NCI-H1694 (cell line): ENCODE data around the gene ATP2B2.

Experiments used
- DNase-seq: peaks from one replicate; lab custom pipeline; 2025; lab: John Stamatoyannopoulos, UW

Gene ATP2B2

DNA sequence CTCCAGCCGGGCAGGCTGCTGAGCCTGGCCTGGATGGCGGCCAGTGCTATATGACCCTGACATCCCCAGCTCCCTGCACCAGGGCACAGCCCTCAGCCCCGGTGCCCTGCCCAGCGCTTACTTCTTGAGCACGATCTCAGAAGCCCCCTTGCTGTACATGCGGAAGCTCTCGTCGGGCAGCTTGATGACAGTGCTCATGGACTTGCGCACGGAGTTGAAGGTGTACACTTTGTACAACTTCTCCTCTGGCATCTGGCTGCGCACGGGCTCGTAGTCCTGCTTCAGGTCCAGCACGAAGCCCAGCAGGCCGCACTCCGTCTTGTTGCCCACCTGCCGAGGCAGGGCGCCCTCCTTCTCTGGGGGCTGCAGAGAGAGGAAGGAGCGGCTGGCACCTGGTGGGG lies 145.6 kb downstream of the ATP2B2 start:
- no peak for DNase-seq

DNA sequence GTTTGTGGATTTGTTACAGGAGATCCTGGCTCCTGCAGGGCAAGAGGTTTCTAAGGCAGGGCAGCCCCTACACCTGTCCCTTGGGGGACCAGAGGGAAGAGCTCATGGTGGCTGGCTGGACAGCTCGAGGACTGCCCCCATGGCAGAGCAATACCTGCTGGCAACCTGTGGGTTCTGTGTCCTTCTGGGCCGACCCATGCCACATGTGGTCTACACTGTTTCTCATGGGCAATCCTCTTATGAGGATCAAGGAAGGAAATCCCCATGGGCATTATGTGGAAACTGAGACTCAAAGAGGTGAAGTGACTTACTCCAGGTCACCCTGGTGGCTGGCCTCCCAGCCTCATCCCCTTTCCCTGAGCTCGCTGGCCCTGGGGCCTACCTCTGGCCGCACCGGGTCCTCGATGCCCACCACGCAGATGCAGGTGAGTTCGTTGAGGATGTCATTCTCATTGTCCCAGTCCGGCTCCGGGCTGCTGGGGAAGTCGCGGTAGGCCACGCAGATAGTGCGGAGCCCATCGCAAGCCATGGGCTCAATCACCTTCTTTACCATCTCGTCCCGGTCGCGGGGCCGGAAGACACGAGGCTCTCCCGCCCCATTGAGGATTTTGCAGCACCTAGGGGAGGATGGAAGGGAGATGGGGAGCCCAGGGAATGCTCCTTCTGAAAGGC lies 146.9 kb downstream of the ATP2B2 start:
- DNase-seq, result no peak

DNA sequence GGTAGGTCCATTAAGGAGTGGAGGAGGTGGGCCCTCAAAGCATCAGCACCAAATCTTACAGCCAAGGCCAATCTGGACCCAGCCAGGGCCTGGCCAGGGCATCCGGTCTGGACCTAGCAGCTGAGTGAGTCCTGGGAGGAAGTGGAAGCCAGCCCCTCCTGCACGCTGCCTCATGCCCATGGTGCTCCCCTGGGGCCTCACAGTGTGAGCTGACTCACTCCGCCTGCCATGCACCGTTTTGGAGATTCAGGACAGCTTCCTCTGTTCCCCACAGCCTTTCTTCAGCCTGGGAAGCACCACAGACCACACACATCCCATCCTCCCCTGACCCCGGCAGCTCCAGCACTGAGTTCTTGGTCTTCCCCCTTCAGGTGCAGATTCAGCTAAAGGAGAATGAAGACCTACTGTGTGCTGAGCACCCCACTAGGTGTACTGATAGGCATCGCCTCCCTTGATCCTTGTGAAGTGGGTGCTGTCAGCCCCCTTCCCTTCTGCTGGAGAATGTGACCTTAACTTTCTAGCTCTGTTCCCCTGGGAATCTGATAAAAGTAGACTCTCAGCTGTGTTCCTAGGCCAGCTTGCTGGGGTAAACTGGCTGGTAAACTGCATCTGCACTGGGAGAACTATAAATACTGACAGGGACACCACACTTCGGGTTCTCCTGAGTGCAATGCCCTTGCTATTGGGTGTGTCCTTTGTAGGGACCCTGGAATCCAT lies 147.6 kb downstream of the ATP2B2 start:
- no peak for DNase-seq

DNA sequence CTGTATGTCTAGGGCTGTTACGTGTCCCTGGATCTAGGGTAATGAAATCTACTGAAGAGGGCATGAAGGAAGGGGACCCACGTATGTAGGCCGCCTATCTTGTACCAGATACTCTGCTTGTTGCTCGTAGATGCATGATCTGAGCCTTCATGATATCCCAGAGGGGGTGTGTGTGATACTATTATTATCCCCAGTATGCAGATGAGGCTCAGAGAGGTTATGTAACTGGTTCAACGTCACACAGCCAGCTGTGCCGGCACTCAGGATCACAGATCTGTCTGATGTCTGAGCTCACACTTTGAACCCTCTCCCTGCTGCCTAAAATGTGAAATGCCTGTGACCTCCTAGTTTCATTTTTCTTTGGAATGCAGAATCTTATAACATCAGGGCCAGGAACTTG lies 148.3 kb downstream of the ATP2B2 start:
- no peak for DNase-seq

DNA sequence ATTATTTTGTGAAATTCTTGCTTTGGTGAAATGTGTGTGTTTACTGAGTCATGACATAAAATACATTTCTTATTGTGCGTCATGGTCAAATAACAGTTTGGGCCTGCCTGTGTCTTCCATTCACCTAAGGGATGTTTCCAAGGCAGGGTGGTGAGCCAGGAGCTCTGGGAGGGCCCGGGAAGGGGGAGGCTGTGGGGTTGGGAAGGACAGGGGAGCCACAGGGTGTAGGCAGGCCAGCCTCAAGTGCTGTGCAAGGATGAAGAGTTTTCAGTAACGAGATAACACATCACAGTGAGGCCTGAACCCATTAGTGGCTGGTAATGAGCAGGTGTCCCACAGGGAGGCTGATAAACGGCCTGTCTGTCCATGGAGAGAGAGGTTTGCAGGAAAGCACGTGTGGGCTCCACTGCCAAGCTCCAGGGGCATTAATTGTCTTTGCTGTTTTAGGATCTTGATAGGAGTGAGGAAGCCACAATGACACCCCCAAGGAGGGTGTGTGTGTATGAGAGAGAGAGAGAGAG lies 148.9 kb downstream of the ATP2B2 start:
- DNase-seq, result no peak

DNA sequence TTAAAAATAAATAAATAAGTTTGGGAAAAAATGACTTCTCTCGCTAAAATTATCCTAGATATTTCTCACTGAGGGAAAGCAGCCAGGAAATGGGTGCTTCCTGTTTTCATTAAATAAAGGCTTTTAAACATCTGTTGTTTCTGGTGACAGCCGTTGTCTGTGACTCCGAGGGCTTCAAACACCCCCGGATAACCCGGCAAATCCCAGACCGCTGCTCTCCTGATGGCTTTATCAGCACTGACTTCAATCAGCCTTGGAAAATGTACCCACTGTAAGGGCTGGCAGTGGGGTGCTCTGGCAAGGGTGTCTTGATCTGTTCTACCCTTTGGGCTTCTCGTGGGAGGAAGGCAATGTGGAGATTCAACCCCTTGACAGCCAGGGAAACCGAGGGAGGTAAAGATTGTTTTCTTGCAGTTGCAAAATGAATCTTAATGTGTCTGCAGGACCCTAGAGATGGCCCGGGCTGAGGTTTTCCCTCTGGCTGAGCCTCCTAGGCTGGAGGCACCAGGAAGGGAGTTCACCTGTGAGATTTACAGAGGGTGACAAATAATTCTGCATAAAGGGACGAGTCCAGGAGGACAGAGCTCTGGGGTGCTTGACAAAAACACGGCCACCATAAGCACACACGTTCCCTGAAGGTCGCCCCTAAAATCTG lies 150.9 kb downstream of the ATP2B2 start:
- peak; percentile 21 for DNase-seq

DNA sequence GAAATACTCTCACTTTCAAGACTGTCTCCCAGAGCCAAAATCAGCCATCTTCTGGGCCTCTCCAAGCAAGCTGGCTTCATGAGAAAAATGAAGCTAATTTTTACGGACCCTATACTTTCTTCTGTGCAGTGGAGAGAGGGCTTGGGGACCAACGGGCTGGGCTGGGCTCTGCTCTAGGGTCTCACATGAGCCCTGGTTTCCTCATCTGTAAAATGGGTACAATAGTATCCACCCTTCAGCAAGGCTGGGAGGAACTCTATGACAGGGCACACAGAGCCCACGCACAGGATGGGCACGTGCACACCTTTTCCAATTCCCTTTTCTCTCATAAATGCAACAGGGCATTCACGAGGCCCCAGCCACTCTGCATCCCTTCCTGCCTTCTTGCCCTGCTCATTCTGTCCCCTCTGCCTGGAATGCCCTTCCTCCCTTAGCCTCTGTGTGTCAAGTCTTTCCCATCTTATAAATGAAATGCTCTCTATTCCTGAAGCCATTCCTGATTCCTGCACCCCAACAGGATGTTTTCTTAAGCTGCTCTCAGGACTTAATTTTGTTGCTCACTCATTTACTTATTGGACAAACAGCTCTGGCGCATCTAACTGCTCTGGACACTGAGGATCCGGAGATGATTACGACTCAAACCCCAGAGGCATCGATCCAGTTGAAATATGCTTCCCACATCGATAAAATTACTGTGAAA lies 151.6 kb downstream of the ATP2B2 start:
- DNase-seq, result no peak

DNA sequence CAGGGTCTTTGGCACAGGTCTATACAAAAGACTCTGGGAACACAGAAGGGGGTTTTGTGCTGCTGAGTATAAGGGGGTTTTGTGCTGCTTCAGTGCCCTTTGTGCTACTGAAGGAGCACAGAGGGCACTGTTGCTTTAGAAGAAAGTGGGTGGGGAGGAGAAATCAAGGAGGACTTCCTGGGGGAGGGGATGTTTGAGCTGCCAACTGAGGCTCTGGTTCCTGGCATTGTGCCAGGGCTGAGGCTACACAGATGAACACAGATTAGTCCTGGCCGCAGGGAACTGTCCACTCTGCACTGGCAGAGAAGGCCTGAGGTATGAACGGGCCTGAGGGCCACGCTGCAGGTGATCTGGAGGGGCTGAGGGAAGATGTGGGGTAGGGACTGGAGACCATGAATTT lies 152.2 kb downstream of the ATP2B2 start:
- DNase-seq, result no peak

DNA sequence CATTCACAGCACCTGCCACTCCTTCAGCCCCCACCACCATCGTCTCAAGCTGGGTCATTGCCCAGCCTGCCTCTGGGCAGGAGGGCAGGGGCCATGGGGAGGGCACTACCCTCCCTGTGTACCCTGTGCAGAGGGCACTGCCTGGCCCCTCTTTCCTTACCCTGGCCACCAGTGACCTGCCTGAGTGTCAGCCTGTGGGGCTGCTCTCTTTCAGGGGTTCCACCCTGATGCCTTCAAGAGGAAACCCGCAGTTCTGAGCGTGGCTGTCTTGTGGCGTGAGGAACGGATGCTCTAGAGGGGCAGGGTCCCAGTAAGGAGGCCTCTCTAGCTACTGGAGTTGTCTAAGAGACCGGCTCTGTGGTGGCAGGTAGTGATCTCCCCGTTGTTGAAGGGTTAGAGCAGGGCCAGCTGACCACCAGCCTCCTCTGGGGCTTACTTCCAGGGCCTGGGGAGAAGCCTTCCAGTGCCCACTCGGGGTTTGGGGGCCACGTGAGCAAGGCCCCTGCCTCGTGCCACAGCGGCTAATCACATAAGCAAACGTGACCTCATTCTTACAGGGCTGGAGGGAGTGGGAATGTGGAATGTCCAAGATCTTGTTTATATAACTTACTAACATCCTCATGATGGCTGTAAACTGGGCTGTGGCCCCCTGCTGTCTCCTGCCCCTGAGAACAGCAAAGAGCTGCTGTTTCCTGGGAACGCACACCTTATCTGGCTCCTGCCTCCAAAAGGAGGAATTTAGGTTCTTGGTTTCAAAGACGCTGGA lies 153.1 kb downstream of the ATP2B2 start:
- no peak for DNase-seq

DNA sequence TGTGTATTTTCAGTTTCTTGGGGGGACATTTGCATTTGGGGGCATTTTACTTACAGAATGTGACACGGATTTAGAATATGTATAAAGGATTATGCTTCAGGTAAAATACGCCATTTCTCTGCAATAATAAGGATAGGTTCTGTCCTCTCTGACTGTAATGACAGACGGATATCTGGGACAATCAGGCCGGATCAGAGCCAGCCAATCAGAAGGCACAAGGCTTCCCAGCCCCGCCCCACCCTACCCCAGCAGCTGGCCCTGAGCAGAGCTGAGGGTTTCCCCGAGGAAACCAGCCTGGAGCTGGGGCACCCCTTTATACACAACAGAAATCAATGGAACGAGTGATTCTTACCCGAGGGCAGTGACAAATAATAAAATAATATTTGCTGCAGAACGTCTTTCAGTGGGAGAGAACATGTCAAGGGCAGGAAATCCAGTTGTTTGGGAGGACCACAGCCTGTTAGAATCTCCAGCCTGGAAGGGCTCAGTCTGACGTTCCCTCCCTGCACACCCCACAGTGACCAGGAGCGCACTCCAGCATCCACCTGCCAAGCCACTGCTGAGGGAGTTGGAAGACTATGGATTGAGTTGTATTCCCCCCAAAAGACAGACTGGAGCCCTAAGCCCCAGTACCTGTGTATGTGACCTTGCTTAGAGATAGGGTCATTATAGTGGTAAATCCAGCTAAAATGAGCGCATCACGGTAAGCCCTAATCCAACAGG lies 154.2 kb downstream of the ATP2B2 start:
- no peak for DNase-seq

DNA sequence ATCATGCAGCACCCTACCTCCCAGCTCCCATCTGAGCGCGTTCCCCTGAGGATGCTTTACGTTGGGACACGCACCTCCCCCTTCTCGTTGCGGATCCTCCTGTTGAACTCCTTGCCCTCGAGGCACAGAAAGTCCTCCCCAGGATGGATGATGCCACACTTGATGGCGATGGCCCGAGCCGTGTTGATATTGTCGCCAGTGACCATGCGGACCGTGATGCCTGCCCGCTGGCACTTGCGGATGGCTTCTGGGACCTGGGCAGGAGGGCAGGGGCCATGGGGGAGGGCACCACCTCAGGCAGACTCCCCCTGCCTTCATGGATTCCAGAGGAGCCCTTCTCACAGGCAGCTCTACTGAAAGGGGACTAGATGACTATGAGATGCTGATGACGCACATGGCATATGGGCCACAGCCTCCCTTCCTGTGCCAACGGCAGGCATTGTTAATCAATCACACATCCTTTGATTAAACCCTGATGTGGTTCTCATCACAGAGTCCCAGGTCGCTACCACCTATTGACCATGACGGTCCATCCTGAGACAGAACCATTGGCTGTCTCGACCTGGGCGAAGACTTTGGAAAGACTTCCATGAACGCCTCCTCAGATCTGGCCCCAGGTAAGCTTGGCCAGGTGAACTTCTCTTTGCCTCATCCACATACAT lies 154.9 kb downstream of the ATP2B2 start:
- no peak for DNase-seq

DNA sequence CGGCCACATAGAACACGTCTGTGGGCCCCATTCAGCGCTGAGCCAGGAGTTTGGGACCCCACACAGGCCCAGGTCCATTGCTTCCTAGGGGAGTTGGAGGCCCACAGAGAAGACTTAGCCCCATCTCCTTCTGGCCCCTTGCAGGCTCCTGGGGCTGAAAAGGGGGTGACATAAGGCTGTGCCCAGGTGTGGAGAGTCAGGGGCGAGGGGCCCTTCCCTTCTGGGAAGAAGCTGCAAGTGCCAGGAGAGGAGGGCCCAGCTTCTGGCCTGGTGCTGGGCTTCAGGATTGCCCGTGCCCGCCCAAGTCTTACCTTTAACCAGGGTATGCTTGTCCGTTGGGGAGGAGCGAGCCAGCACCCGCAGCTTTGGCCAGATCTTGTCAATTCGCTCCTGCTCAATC lies 155.6 kb downstream of the ATP2B2 start:
- DNase-seq, result no peak

DNA sequence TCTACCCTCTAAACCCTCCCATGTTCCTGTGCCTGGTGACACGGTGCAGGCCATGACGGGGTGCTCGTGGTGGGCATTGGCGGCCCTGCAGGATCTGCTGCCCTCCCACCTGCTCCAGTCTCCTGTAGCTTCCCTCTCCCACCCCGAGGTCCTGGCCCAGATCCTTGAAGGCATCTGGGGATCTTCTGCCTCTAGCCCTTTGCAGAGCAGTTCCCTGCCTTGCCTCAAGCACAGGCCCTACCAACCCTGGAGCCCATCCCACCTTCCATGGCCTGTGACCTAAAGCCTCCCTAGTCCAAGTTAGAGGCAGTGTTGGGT lies 157.0 kb downstream of the ATP2B2 start:
- no peak for DNase-seq

DNA sequence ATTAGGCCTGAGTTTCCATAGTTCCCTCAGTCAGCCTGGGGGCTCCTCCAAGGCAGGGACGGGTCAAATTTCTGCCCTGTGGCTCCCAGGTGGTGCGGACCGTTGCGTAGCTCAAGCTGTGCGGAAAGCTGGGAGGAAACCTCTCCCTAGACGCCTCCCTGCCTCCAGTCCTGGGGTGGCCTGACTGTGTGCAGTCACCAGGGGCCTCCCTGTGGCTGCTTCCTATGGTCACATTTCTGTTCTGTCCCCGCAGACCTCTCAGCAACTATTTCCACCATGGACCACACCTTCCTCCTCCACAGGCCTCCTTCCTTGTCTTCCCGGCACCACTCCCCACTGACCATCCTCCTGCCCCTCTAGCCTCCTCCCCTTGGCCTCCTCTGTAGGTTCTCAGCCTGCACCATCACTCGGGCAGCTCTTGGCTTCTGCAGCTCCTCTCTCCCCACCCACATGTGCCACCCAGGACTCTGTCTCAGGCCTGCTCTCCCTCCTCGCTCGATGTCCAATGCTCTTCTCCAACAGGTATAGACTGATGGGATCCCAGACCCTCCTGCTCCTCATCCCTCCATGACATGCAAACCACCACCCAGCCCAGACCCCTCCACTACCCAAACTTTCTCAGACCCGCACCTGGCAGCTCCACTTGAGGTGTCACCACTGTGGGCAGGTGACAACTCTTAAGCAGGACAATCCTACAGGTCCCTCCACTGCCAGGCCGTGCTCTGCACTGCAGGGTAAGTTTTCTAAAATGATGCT lies 157.6 kb downstream of the ATP2B2 start:
- DNase-seq, result no peak

DNA sequence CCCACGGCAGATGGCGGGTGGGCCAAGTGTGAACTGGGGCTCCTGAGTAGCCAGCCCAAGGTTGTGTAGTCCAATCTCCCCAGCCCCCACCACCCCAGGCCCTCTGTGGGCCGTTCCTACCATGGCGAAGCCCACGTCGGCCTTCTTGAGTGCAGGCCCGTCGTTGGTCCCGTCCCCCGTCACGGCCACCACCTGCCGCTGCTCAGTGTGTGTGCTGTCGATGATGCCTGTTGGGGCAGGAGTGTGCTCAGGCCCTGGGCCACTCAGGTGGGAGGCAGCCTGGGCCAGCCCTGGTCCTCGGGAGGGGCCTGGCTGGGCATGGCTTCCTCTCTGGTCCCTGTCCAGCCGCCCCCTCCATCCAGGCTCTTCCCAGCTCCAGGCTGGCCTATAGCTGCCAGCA lies 159.5 kb downstream of the ATP2B2 start:
- no peak for DNase-seq

DNA sequence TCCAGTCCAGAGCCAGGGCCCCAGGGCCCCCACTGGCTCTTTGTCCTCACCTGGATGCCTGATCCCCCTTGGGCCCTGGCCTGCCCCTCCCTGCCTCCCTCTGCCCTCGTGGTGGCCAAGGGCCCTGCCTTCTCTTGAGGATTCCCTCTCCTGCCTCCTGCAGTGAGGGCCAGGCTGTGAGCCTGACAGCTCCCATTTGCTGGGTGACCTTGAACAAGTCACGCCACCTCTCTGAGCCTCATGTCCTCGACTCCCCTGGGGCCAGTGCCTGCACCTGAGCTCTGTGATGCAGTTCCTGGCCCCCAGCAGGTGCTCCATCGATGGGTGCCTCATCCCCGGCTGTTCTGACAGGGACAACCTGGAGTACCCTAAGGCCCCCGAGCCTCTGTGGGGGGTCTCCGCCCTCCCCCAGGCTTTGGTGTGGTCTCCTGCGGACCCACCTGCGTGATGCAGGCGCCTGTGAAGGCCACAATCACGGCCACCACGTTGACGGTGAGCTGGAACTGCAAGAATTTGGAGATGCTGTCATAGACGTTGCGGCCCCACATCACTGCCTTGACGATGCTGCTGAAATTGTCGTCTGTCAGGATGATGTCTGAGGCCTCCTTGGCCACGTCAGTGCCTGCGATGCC lies 160.3 kb downstream of the ATP2B2 start:
- no peak for DNase-seq

DNA sequence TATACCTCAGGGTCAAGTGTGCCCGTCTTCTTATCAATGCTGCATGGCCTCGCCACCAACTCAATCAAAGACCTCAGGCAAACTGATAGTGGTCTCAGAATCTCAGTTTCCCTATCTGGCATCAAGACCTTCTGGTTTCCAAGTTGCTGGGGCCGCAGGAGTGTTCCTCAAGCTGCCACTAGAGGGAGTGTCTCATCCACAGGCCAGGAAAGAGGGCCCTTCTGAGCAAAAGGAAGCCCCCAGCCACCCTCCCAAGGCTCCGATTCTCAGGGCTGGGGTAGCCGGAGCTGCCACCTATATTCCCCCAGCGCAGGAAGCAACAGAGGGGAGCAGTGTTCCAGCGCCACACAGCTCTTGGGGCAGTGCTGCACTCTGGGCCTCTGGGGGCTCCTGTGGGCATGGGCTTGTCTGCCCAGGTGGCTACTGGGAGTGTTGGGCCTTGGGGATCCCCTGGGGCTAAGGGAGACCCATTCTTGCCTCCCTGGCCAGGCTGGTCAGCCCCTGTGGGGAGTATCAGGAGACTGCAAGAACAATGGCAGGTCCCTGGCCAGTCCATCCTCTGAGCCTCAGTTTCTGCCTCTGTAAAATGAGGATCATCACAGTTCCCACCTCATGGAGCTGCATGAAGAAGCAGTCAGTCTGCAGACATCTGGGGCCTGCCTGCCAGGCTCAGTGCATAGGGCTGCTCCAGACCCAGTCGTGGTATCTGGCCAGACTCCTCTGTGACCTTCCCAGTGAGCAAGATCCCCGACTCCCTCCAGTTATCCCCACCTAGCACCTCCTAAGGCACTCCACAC lies 161.0 kb downstream of the ATP2B2 start:
- no peak for DNase-seq

DNA sequence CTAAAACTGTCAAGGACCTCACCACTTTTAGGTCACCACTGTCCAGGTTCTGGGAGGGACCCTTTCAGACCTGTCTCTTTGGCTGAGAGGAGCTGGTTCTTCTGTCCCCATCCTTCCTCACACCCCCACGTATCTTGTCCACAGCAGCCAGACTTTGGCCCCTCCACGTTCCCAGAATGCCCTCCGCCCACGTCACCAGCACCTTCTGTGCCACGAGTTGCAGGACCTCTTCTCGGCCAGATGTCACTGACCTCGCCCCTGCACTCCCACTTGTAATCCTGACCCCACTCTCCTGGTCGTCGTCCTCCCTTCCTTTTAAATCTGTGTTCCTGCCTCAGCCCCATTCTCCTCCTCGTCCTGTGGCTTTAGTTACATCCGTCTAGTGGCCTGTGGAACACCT lies 161.9 kb downstream of the ATP2B2 start:
- DNase-seq, result no peak

DNA sequence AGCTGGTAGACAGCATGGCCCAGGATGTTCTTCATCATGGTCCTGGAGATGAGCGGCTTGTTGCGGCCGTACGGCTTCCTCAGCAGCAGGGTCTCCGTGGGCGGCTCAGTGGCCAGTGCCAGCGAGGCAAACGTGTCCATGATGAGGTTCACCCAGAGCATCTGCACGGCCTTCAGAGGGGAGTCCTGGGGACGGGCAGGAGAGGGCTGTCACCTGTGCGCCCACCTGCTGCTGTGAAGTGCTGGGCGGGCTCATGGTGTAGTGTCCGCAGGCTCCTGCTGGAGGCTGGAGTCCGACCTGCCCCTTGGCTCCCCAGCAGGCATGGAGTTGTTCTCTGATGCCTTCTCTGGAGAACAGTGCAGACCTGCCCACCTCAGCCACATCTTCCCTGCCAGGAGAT lies 162.6 kb downstream of the ATP2B2 start:
- no peak for DNase-seq
